Thoracic aorta (tissue), 2 donors: ENCODE measurements around the gene CEP95. TPM values are rescaled to one million over a fixed set of nuclear protein-coding genes. Genes with fewer than 3 reads are reported as not detected.

Experiments
- ATAC-seq: fragments of 150-250 bp; one replicate; pipeline ENCODE4 v1.8.0; 2017; ENCODE audit warnings: low read depth; ENCODE audit not compliant: insufficient number of reproducible peaks, low FRiP score
- DNase-seq: peaks from one replicate; pipeline ENCODE4 v3.0.0-alpha.2; 2020; ENCODE audit warnings: low spot score
- H3K27ac ChIP-seq, 2 donors: fragments of 200-600 bp; sonication (generic); 1 replicate in 1 of 2; 2 replicates in 1 of 2; pipeline ENCODE4 v1.5.1; 2016; ENCODE audit warnings: mild to moderate bottlenecking in 2 of 2, moderate library complexity in 2 of 2
- H3K27me3 ChIP-seq: fragments of 200-600 bp; sonication (generic); replicated peaks from 2 replicates; pipeline ENCODE4 v1.6.0; 2016; ENCODE audit warnings: mild to moderate bottlenecking; ENCODE audit not compliant: insufficient read depth
- H3K36me3 ChIP-seq: fragments of 200-600 bp; sonication (generic); one replicate; pipeline ENCODE4 v1.5.1; 2016
- H3K4me1 ChIP-seq, 2 donors: fragments of 200-600 bp; sonication (generic); 1 replicate in 1 of 2; 2 replicates in 1 of 2; pipeline versions ENCODE4 v1.5.1 to v1.6.0; 2016; ENCODE audit warnings: low read depth in 2 of 2, mild to moderate bottlenecking in 1 of 2; ENCODE audit not compliant: control insufficient read depth in 1 of 2
- H3K4me3 ChIP-seq: fragments of 200-600 bp; sonication (generic); 2 replicates; pipeline ENCODE4 v1.5.1; 2016; ENCODE audit warnings: mild to moderate bottlenecking
- H3K9me3 ChIP-seq: fragments of 200-600 bp; sonication (generic); 2 replicates; pipeline ENCODE4 v1.5.1; 2016
- total RNA-seq, 2 donors: library from RNA; depleted of rRNA; stranded (reverse); fragments of >200 nt; gene quantifications; one replicate each; pipeline versions ENCODE4 v1.1.0 to v1.2.3, GENCODE V29; 2016
- TF ChIP-seq, protein P1 (sequence below): fragments of 200-600 bp; sonication (generic); IDR thresholded peaks from one replicate; pipeline ENCODE4 v1.5.1; 2019; ENCODE audit warnings: antibody characterized with exemption

The CEP95 gene
- total RNA-seq, 2 donors from 2014 or later: 39.2 to 65.1 TPM

DNA sequence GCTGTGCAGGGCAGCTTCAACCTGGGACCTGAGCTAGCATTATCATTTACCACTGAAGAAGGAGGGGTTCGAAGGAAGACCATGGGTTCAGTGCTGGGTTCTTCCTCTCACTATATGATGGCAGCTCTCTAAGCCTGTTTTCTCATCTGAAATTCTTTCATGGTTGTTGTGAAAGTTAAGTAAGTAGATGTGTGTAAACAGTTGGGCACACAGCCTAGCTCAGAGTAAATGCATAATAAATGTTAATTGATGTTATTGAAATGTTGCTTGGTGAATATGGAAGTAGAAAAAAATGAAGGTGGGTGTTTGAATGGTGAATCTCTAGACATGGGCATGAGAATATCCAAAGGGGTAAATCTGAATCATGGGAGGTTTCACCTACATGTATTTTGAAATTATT, 9.1 kb downstream of the CEP95 start:
- peaks cover 40% of the 10 kb centered on the region for H3K36me3 ChIP-seq
- H3K27me3 ChIP-seq: no peaks in the 10 kb centered on the region
- TF ChIP-seq, protein P1, sequence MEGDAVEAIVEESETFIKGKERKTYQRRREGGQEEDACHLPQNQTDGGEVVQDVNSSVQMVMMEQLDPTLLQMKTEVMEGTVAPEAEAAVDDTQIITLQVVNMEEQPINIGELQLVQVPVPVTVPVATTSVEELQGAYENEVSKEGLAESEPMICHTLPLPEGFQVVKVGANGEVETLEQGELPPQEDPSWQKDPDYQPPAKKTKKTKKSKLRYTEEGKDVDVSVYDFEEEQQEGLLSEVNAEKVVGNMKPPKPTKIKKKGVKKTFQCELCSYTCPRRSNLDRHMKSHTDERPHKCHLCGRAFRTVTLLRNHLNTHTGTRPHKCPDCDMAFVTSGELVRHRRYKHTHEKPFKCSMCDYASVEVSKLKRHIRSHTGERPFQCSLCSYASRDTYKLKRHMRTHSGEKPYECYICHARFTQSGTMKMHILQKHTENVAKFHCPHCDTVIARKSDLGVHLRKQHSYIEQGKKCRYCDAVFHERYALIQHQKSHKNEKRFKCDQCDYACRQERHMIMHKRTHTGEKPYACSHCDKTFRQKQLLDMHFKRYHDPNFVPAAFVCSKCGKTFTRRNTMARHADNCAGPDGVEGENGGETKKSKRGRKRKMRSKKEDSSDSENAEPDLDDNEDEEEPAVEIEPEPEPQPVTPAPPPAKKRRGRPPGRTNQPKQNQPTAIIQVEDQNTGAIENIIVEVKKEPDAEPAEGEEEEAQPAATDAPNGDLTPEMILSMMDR: no peak
- H3K9me3 ChIP-seq: no peaks in the 10 kb centered on the region
- DNase-seq: no peak
- ATAC-seq: no peak
- H3K27ac ChIP-seq: no peak overlapping the region
- no peaks in the 10 kb centered on the region for H3K4me1 ChIP-seq
- H3K4me3 ChIP-seq: no peak overlapping the region

DNA sequence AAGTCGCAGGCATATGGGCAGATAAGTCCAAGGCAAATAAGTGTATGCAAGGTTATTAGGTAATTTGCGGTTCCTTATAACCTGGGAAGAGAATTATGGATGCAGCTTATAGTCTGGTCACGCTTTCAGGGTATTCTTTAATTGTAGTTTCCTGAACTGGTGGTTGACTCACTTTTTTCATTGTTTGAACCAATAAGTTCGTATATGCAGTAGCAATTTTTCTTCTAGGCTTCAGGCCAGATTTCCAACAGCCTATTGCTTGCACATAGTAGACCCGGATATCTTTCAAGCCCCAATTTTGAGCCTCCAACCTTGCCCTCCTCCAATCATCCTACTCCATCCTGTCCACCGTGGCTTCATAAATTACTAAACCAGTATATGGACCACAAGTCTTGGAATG, 12.8 kb downstream of the CEP95 start:
- Histone ChIP-seq H3K9me3 (no peaks in the 10 kb centered on the region), H3K4me1 (no peaks in the 10 kb centered on the region), H3K36me3 (peaks cover 44% of the 10 kb centered on the region), H3K27ac (no peak overlapping the region), H3K4me3 (no peak overlapping the region), H3K27me3 (no peaks in the 10 kb centered on the region)
- ATAC-seq: no peak
- DNase-seq: no peak
- TF ChIP-seq, protein P1: no peak

GRCh38 chr17:64520359-64520758, 13.6 kb downstream of the CEP95 start:
- Histone ChIP-seq H3K9me3 (no peaks in the 10 kb centered on the region), H3K4me3 (no peak overlapping the region), H3K27ac (no peak overlapping the region), H3K36me3 (peaks cover 44% of the 10 kb centered on the region), H3K27me3 (no peaks in the 10 kb centered on the region), H3K4me1 (no peaks in the 10 kb centered on the region)
- DNase-seq (no peak), ATAC-seq (no peak)
- TF ChIP-seq, protein P1: no peak

GRCh38 chr17:64527914-64528313, 21.1 kb downstream of the CEP95 start:
- peaks cover 72% of the 10 kb centered on the region for H3K36me3 ChIP-seq
- no peaks in the 10 kb centered on the region for H3K4me1 ChIP-seq
- H3K4me3 ChIP-seq: no peak overlapping the region
- ATAC-seq (no peak), DNase-seq (no peak)
- no peak overlapping the region for H3K27ac ChIP-seq
- TF ChIP-seq, protein P1: no peak
- H3K27me3 ChIP-seq: no peaks in the 10 kb centered on the region
- no peaks in the 10 kb centered on the region for H3K9me3 ChIP-seq

GRCh38 chr17:64529221-64529620, 22.4 kb downstream of the CEP95 start:
- no peak for ATAC-seq
- no peak for DNase-seq
- Histone ChIP-seq H3K9me3 (no peaks in the 10 kb centered on the region), H3K36me3 (peaks cover 74% of the 10 kb centered on the region), H3K4me3 (no peak overlapping the region), H3K27ac (no peak overlapping the region), H3K4me1 (no peaks in the 10 kb centered on the region), H3K27me3 (no peaks in the 10 kb centered on the region)
- TF ChIP-seq, protein P1: no peak
